GM12873 (cell line): ENCODE data around the gene TBC1D9B.

ENCODE experiments used
- CTCF ChIP-seq: IDR thresholded peaks from 2 replicates; pipeline ENCODE4 v1.5.1; 2012; ENCODE audit warnings: low read depth, mild to moderate bottlenecking, moderate library complexity, low read length, control low read depth; ENCODE audit not compliant: insufficient read depth; ENCODE audit errors: missing control alignments

Gene TBC1D9B

GRCh38 chr5:179832039-179832745, 75.5 kb downstream of the TBC1D9B start:
- no peak for TF ChIP-seq CTCF

- TF ChIP-seq CTCF: no peak
Observed at GRCh38 chr5:179830818-179831468, 76.8 kb downstream of the TBC1D9B start.

- TF ChIP-seq CTCF: no peak
Observed at GRCh38 chr5:179829732-179830435, 77.8 kb downstream of the TBC1D9B start.

- TF ChIP-seq CTCF: no peak
Observed at GRCh38 chr5:179828756-179829421, 78.8 kb downstream of the TBC1D9B start.

GRCh38 chr5:179827680-179828079, 80.0 kb downstream of the TBC1D9B start:
- no peak for TF ChIP-seq CTCF

GRCh38 chr5:179825655-179826182, 82.0 kb downstream of the TBC1D9B start:
- TF ChIP-seq CTCF: no peak
